Ascending aorta (tissue), 2 donors: Measurements from ENCODE around the gene SLC1A3. TPM values are rescaled to one million over a fixed set of nuclear protein-coding genes. Genes with fewer than 3 reads are reported as not detected.

Experiments used
- DNase-seq, 2 donors: peaks; one replicate each; pipeline ENCODE4 v3.0.0-alpha.2; 2019; ENCODE audit warnings: low spot score in 2 of 2
- H3K27ac ChIP-seq, 2 donors: fragments of 200-600 bp; sonication (generic); one replicate each; pipeline ENCODE4 v1.5.1; 2016 to 2017; ENCODE audit warnings: mild to moderate bottlenecking in 1 of 2
- H3K27me3 ChIP-seq: fragments of 200-600 bp; sonication (generic); one replicate; pipeline ENCODE4 v1.5.1; 2017
- H3K36me3 ChIP-seq, 2 donors: fragments of 200-600 bp; sonication (generic); one replicate each; pipeline ENCODE4 v1.5.1; 2016
- H3K4me1 ChIP-seq, 2 donors: fragments of 200-600 bp; sonication (generic); one replicate each; pipeline ENCODE4 v1.5.1; 2016 to 2017; ENCODE audit warnings: mild to moderate bottlenecking in 1 of 2
- H3K4me3 ChIP-seq, 2 donors: fragments of 200-600 bp; sonication (generic); one replicate each; pipeline ENCODE4 v1.5.1; 2016 to 2017; ENCODE audit warnings: mild to moderate bottlenecking in 1 of 2
- H3K9me3 ChIP-seq, 2 donors: fragments of 200-600 bp; sonication (generic); one replicate each; pipeline ENCODE4 v1.5.1; 2016
- CTCF ChIP-seq, 3 experiments: fragments of 200-600 bp in 2 of 3; fragments of 450-650 bp in 1 of 3; sonication (generic) in 2 of 3; IDR thresholded peaks; one replicate each; pipeline ENCODE4 v1.5.1; 2016 to 2019; ENCODE audit warnings: antibody characterized with exemption in 3 of 3, mild to moderate bottlenecking in 1 of 3, moderate library complexity in 1 of 3
- intact Hi-C: fragments of 100-400 bp; cut with DNase I; formaldehyde crosslinking; loops from one replicate; pipeline ENCODE4 v1.15.1; 2023
- total RNA-seq: library from RNA; depleted of rRNA; stranded (reverse); fragments of >200 nt; gene quantifications from one replicate; pipeline ENCODE4 v1.1.0, GENCODE V29; 2016

The SLC1A3 gene
- total RNA-seq, 1 donor from 2014 or later = 3.0 TPM

- Histone ChIP-seq H3K27ac (no peak overlapping the region), H3K4me1 (no peaks in the 10 kb centered on the region), H3K36me3 (no peaks in the 10 kb centered on the region), H3K4me3 (no peak overlapping the region), H3K27me3 (no peaks in the 10 kb centered on the region), H3K9me3 (no peaks in the 10 kb centered on the region)
- TF ChIP-seq CTCF (IDR thresholded peaks at IDR 0.05) = no peak
- DNase-seq = no peak
- intact Hi-C loops = no loop called here
These were observed 100.3 kb downstream of the SLC1A3 start for GRCh38 chr5:36706662-36707061.

GRCh38 chr5:36708996-36709395, 102.6 kb downstream of the SLC1A3 start:
- no peaks in the 10 kb centered on the region for H3K27me3 ChIP-seq
- H3K4me1 ChIP-seq = no peaks in the 10 kb centered on the region
- no peak for DNase-seq
- H3K9me3 ChIP-seq = no peaks in the 10 kb centered on the region
- intact Hi-C loops = no loop called here
- TF ChIP-seq CTCF (IDR thresholded peaks at IDR 0.05) = no peak
- no peaks in the 10 kb centered on the region for H3K36me3 ChIP-seq
- no peak overlapping the region for H3K4me3 ChIP-seq
- no peak overlapping the region for H3K27ac ChIP-seq

- no peak for DNase-seq
These were observed 103.6 kb downstream of the SLC1A3 start for GRCh38 chr5:36710039-36710438.

GRCh38 chr5:36712706-36713105, 106.3 kb downstream of the SLC1A3 start:
- no peak overlapping the region for H3K4me3 ChIP-seq
- intact Hi-C loops = no loop called here
- no peak for TF ChIP-seq CTCF (IDR thresholded peaks at IDR 0.05)
- no peaks in the 10 kb centered on the region for H3K9me3 ChIP-seq
- H3K36me3 ChIP-seq = no peaks in the 10 kb centered on the region
- DNase-seq = no peak
- no peaks in the 10 kb centered on the region for H3K27me3 ChIP-seq
- H3K27ac ChIP-seq = no peak overlapping the region
- H3K4me1 ChIP-seq = no peaks in the 10 kb centered on the region

More at GRCh38 chr5:36710039-36710438, 103.6 kb downstream of the SLC1A3 start:
- no peak for TF ChIP-seq CTCF (IDR thresholded peaks at IDR 0.05)
- H3K36me3 ChIP-seq = no peaks in the 10 kb centered on the region
- no peak overlapping the region for H3K27ac ChIP-seq
- H3K4me3 ChIP-seq = no peak overlapping the region
- no peaks in the 10 kb centered on the region for H3K4me1 ChIP-seq
- no peaks in the 10 kb centered on the region for H3K27me3 ChIP-seq
- intact Hi-C loops = no loop called here
- no peaks in the 10 kb centered on the region for H3K9me3 ChIP-seq

- Histone ChIP-seq H3K27ac (no peak overlapping the region), H3K36me3 (no peaks in the 10 kb centered on the region), H3K9me3 (no peaks in the 10 kb centered on the region), H3K4me1 (no peaks in the 10 kb centered on the region), H3K4me3 (no peak overlapping the region), H3K27me3 (no peaks in the 10 kb centered on the region)
- TF ChIP-seq CTCF (IDR thresholded peaks at IDR 0.05) = no peak
- no peak for DNase-seq
- intact Hi-C loops = no loop called here
These were observed 107.1 kb downstream of the SLC1A3 start for GRCh38 chr5:36713541-36713940.

GRCh38 chr5:36717131-36717695, 110.8 kb downstream of the SLC1A3 start:
- no peak for TF ChIP-seq CTCF (IDR thresholded peaks at IDR 0.05)
- no peaks in the 10 kb centered on the region for H3K36me3 ChIP-seq
- no peaks in the 10 kb centered on the region for H3K9me3 ChIP-seq
- intact Hi-C loops = no loop called here
- DNase-seq = no peak
- no peak overlapping the region for H3K27ac ChIP-seq
- H3K27me3 ChIP-seq = no peaks in the 10 kb centered on the region
- no peaks in the 10 kb centered on the region for H3K4me1 ChIP-seq
- no peak overlapping the region for H3K4me3 ChIP-seq
